ENCODE data around the gene RTTN. TPM values are rescaled to one million over a fixed set of nuclear protein-coding genes. Genes with fewer than 3 reads are reported as not detected.

Gene RTTN
- total and polyA plus RNA-seq, 2 experiments from 2014 or later, result 7.2 to 31.0 TPM

DNA sequence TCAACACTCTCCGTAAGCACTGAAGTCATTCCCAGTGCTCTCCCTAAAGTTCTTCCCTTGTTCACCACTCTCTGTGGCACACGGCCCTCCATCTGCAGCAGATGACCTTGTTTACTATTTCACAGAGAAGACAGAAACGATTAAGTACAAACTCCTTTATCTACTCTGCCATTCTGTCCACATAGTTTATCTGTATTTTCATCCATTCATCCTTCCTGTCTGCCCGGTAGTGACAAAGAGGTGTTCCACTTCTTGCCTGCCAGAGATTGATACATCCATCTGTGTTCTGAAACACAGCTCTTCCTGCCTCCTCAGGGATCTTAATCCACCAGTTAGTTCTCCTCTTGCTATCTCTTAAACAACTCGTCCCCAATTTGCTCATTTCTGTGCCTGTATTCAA lies 179.9 kb downstream of the RTTN start:
- H3K4me3 Mint-ChIP-seq, result no peak overlapping the region
- Histone ChIP-seq H3K4me3 (no peak overlapping the region), H3K4me2 (no peak overlapping the region), H3F3A (replicated peaks; ENCODE audit: low read depth) (no peaks in the 10 kb centered on the region), H3K27me3 (ENCODE audit: insufficient read depth) (no peaks in the 10 kb centered on the region), H3K36me3 (ENCODE audit: insufficient read depth) (no peaks in the 10 kb centered on the region), H3K27ac (ENCODE audit: low read depth) (no peak overlapping the region), H4K20me1 (replicated peaks; ENCODE audit: insufficient read depth) (no peaks in the 10 kb centered on the region), H2AFZ (no peak overlapping the region), H3K4me1 (ENCODE audit: insufficient read depth) (no peaks in the 10 kb centered on the region; the same call in 1 of the 2 replicates), H3K79me2 (replicated peaks; ENCODE audit: insufficient read depth) (no peaks in the 10 kb centered on the region), H3K9me2 (ENCODE audit: insufficient read depth) (no peaks in the 10 kb centered on the region; the same call in 1 of the 2 replicates)
- DNase-seq (ENCODE audit: low spot score) (no peak), ATAC-seq (no peak)
- peaks cover 6% of the 10 kb centered on the region for H3K4me1 Mint-ChIP-seq
- H3K27ac Mint-ChIP-seq, result no peak overlapping the region
- no peaks in the 10 kb centered on the region for H3K27me3 Mint-ChIP-seq (ENCODE audit: insufficient read depth, low read depth, poor library complexity)
- peaks cover 14% of the 10 kb centered on the region for H3K36me3 Mint-ChIP-seq (ENCODE audit: low read depth)
- H3K9me3 Mint-ChIP-seq, result no peaks in the 10 kb centered on the region
- TF ChIP-seq, protein P1, sequence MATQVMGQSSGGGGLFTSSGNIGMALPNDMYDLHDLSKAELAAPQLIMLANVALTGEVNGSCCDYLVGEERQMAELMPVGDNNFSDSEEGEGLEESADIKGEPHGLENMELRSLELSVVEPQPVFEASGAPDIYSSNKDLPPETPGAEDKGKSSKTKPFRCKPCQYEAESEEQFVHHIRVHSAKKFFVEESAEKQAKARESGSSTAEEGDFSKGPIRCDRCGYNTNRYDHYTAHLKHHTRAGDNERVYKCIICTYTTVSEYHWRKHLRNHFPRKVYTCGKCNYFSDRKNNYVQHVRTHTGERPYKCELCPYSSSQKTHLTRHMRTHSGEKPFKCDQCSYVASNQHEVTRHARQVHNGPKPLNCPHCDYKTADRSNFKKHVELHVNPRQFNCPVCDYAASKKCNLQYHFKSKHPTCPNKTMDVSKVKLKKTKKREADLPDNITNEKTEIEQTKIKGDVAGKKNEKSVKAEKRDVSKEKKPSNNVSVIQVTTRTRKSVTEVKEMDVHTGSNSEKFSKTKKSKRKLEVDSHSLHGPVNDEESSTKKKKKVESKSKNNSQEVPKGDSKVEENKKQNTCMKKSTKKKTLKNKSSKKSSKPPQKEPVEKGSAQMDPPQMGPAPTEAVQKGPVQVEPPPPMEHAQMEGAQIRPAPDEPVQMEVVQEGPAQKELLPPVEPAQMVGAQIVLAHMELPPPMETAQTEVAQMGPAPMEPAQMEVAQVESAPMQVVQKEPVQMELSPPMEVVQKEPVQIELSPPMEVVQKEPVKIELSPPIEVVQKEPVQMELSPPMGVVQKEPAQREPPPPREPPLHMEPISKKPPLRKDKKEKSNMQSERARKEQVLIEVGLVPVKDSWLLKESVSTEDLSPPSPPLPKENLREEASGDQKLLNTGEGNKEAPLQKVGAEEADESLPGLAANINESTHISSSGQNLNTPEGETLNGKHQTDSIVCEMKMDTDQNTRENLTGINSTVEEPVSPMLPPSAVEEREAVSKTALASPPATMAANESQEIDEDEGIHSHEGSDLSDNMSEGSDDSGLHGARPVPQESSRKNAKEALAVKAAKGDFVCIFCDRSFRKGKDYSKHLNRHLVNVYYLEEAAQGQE (IDR thresholded peaks at IDR 0.05; ENCODE audit: unreplicated experiment), result no peak
- TF ChIP-seq NANOG (IDR thresholded peaks at IDR 0.05; ENCODE audit: borderline replicate concordance) (no peak), POLR2AphosphoS5 (IDR thresholded peaks at IDR 0.05; ENCODE audit: low read depth) (no peak), ZNF462 (CRISPR knock-in tag; IDR thresholded peaks at IDR 0.05) (no peak), JUNB (IDR thresholded peaks at IDR 0.05; ENCODE audit: unreplicated experiment) (no peak), ZNF114 (CRISPR knock-in tag; IDR thresholded peaks at IDR 0.05) (no peak), EZH2phosphoT487 (IDR thresholded peaks at IDR 0.05; ENCODE audit: unreplicated experiment) (no peak), CREB1 (CRISPR knock-in tag; IDR thresholded peaks at IDR 0.05; ENCODE audit: low read depth) (no peak), ZNF331 (CRISPR knock-in tag; IDR thresholded peaks at IDR 0.05; ENCODE audit: low read depth) (no peak), CTCF (conservative IDR thresholded peaks at IDR 0.05; ENCODE audit: low read depth in 2 of 2) (no peak), EZH2 (IDR thresholded peaks at IDR 0.05; ENCODE audit: low read depth, unreplicated experiment) (no peak), STAT1 (IDR thresholded peaks at IDR 0.05; ENCODE audit: unreplicated experiment) (no peak)
- TF ChIP-seq, protein P2, sequence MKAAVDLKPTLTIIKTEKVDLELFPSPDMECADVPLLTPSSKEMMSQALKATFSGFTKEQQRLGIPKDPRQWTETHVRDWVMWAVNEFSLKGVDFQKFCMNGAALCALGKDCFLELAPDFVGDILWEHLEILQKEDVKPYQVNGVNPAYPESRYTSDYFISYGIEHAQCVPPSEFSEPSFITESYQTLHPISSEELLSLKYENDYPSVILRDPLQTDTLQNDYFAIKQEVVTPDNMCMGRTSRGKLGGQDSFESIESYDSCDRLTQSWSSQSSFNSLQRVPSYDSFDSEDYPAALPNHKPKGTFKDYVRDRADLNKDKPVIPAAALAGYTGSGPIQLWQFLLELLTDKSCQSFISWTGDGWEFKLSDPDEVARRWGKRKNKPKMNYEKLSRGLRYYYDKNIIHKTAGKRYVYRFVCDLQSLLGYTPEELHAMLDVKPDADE (IDR thresholded peaks at IDR 0.05), result no peak

All from GM23338 (cell line).